Ishikawa (cell line): ENCODE measurements around the gene ACTR3.

Experiments
- CEBPB ChIP-seq: IDR thresholded peaks from 2 replicates; pipeline ENCODE4 v1.6.1; 2012
- CREB1 ChIP-seq: IDR thresholded peaks from 2 replicates; pipeline ENCODE4 v1.6.1; 2012; ENCODE audit warnings: low read depth
- EGR1 ChIP-seq: IDR thresholded peaks from 2 replicates; pipeline ENCODE4 v1.6.1; 2012
- EP300 ChIP-seq: IDR thresholded peaks from 2 replicates; pipeline ENCODE4 v1.6.1; 2012; ENCODE audit warnings: borderline replicate concordance
- FOXM1 ChIP-seq: IDR thresholded peaks from 2 replicates; pipeline ENCODE4 v1.6.1; 2012; ENCODE audit warnings: low read depth, borderline replicate concordance
- RAD21 ChIP-seq: IDR thresholded peaks from 2 replicates; pipeline ENCODE4 v1.6.1; 2012; ENCODE audit warnings: low read depth
- TAF1 ChIP-seq: IDR thresholded peaks from 2 replicates; pipeline ENCODE4 v1.6.1; 2012; ENCODE audit warnings: low read depth, mild to moderate bottlenecking
- TCF12 ChIP-seq: IDR thresholded peaks from 2 replicates; pipeline ENCODE4 v1.6.1; 2012; ENCODE audit warnings: low read depth
- TEAD4 ChIP-seq: IDR thresholded peaks from 2 replicates; pipeline ENCODE4 v1.6.1; 2012
- YY1 ChIP-seq: IDR thresholded peaks from 2 replicates; pipeline ENCODE4 v1.6.1; 2012; ENCODE audit warnings: low read depth
- ZBTB7A ChIP-seq: IDR thresholded peaks from 2 replicates; pipeline ENCODE4 v1.6.1; 2012; ENCODE audit warnings: low read depth
- TF ChIP-seq, protein P1 (sequence below): IDR thresholded peaks from 2 replicates; pipeline ENCODE4 v1.6.1; 2012
- TF ChIP-seq, protein P2 (sequence below): IDR thresholded peaks from 2 replicates; pipeline ENCODE4 v1.6.1; 2012
- TF ChIP-seq, protein P3 (sequence below): IDR thresholded peaks from 2 replicates; pipeline ENCODE4 v1.6.1; 2012; ENCODE audit warnings: low read depth, mild to moderate bottlenecking

DNA sequence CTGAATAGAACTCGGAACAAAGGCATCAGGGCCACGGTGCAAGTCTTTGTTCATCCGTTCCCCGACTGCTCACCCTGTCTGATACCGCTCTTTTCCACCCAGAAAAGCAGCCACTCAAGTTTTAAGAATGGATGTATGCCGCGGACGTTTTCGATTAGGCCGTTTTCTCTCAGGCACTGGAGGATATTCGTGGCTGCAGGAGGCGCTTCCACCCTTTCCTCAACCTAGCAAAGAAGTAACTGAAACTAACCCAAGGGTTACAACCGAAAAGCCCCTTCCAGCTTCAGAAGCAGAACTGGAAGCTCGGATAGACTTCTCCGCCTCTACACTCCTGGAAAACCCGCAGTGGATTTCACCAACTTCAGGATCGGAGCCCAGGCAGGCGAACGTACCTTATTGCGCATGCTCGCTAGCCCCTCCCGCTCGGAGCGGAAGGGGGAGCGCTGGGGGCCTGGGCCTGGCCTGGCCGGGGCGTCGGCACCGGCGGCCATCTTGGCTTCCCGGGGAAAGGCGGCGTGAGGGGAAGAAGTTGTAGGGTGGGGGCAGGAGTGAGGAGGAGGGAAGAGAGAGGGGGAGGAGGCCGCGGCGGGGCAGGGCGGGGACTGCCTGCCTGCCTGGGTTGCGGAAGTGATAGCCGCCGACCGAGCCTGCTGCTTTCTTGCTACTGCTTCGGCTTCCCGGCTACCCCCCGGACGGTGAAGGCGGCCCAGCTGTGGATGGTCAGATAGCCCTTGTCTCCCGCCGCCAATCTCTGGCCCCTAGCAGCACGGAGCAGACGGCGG, at the start of gene ACTR3:
- TF ChIP-seq TCF12 (peak; percentile 76), TEAD4 (peak; percentile 46; the same call in 1 of the 2 replicates), CEBPB (no peak), TAF1 (peak; percentile 95), EP300 (peak; percentile 45; the same call in 1 of the 2 replicates), RAD21 (no peak), YY1 (peak; percentile 97), CREB1 (no peak), ZBTB7A (no peak; the same call in 1 of the 2 replicates), FOXM1 (no peak), EGR1 (no peak; the same call in 1 of the 2 replicates)
- TF ChIP-seq, protein P1, sequence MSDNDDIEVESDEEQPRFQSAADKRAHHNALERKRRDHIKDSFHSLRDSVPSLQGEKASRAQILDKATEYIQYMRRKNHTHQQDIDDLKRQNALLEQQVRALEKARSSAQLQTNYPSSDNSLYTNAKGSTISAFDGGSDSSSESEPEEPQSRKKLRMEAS, result peak; percentile 84
- TF ChIP-seq, protein P2, sequence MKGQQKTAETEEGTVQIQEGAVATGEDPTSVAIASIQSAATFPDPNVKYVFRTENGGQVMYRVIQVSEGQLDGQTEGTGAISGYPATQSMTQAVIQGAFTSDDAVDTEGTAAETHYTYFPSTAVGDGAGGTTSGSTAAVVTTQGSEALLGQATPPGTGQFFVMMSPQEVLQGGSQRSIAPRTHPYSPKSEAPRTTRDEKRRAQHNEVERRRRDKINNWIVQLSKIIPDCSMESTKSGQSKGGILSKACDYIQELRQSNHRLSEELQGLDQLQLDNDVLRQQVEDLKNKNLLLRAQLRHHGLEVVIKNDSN, result no peak
- TF ChIP-seq, protein P3, sequence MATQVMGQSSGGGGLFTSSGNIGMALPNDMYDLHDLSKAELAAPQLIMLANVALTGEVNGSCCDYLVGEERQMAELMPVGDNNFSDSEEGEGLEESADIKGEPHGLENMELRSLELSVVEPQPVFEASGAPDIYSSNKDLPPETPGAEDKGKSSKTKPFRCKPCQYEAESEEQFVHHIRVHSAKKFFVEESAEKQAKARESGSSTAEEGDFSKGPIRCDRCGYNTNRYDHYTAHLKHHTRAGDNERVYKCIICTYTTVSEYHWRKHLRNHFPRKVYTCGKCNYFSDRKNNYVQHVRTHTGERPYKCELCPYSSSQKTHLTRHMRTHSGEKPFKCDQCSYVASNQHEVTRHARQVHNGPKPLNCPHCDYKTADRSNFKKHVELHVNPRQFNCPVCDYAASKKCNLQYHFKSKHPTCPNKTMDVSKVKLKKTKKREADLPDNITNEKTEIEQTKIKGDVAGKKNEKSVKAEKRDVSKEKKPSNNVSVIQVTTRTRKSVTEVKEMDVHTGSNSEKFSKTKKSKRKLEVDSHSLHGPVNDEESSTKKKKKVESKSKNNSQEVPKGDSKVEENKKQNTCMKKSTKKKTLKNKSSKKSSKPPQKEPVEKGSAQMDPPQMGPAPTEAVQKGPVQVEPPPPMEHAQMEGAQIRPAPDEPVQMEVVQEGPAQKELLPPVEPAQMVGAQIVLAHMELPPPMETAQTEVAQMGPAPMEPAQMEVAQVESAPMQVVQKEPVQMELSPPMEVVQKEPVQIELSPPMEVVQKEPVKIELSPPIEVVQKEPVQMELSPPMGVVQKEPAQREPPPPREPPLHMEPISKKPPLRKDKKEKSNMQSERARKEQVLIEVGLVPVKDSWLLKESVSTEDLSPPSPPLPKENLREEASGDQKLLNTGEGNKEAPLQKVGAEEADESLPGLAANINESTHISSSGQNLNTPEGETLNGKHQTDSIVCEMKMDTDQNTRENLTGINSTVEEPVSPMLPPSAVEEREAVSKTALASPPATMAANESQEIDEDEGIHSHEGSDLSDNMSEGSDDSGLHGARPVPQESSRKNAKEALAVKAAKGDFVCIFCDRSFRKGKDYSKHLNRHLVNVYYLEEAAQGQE, result no peak
